ENCODE results near the gene IL17B. TPM values are rescaled to one million over a fixed set of nuclear protein-coding genes. Genes with fewer than 3 reads are reported as not detected.
A peak's percentile ranks its signal among the peaks of the same experiment; 100 is the strongest.

IL17B gene
- total and polyA plus RNA-seq, 9 of the 15 experiments (the other 6 are each of a cell fraction or from before 2014, with no cell fraction given): 0.28 to 2.6 (median 0.53) TPM; not detected in 2

DNA sequence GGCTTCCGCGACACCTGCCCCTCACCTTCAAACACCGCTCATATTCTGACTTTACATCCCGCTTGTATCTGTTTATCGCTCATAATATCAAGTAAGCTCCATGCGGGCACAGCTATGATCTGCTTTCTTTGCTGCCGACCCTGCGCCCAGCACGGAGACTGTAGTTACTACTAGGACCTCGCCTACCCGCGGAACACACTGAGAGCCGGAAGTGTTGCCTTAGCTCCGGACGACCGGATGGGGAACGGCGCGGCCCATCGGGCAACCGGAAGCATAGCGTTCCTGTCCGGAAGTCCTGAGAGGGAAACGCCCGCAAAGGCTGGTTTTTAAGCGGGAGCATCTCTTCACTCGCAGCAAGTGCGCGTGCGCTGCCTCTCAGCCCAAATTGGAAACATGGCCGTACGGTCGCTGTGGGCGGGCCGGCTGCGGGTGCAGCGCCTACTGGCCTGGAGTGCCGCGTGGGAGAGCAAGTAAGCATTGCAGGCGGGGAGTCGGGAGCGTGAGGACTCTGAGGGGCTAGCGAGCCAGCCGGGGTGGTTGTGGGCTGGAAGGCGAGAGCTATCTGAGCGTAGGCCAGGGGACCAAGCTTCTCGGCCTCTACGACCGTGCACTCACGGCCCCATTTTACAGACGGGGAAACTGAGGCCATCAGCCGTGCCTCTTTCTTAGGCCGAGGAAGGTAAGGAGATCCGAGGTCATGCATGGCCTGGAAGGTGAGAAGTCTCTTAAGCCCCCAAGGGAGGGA is 33.8 kb downstream of the IL17B start, which contains the start of gene GRPEL2 (continued):
- TF ChIP-seq, protein P1, sequence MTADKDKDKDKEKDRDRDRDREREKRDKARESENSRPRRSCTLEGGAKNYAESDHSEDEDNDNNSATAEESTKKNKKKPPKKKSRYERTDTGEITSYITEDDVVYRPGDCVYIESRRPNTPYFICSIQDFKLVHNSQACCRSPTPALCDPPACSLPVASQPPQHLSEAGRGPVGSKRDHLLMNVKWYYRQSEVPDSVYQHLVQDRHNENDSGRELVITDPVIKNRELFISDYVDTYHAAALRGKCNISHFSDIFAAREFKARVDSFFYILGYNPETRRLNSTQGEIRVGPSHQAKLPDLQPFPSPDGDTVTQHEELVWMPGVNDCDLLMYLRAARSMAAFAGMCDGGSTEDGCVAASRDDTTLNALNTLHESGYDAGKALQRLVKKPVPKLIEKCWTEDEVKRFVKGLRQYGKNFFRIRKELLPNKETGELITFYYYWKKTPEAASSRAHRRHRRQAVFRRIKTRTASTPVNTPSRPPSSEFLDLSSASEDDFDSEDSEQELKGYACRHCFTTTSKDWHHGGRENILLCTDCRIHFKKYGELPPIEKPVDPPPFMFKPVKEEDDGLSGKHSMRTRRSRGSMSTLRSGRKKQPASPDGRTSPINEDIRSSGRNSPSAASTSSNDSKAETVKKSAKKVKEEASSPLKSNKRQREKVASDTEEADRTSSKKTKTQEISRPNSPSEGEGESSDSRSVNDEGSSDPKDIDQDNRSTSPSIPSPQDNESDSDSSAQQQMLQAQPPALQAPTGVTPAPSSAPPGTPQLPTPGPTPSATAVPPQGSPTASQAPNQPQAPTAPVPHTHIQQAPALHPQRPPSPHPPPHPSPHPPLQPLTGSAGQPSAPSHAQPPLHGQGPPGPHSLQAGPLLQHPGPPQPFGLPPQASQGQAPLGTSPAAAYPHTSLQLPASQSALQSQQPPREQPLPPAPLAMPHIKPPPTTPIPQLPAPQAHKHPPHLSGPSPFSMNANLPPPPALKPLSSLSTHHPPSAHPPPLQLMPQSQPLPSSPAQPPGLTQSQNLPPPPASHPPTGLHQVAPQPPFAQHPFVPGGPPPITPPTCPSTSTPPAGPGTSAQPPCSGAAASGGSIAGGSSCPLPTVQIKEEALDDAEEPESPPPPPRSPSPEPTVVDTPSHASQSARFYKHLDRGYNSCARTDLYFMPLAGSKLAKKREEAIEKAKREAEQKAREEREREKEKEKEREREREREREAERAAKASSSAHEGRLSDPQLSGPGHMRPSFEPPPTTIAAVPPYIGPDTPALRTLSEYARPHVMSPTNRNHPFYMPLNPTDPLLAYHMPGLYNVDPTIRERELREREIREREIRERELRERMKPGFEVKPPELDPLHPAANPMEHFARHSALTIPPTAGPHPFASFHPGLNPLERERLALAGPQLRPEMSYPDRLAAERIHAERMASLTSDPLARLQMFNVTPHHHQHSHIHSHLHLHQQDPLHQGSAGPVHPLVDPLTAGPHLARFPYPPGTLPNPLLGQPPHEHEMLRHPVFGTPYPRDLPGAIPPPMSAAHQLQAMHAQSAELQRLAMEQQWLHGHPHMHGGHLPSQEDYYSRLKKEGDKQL (CRISPR knock-in tag; IDR thresholded peaks at IDR 0.05; ENCODE audit: borderline replicate concordance): no peak
- TF ChIP-seq ZKSCAN8 (CRISPR knock-in tag; IDR thresholded peaks at IDR 0.05): no peak
- peak; percentile 31 for TF ChIP-seq SMAD1 (IDR thresholded peaks at IDR 0.05; ENCODE audit: low read depth, low read length, partially characterized antibody)
- TF ChIP-seq ZNF197 (CRISPR knock-in tag; IDR thresholded peaks at IDR 0.05; ENCODE audit: low read depth): 0 out of 2 replicates have a peak, but pooled peaks have one; percentile 65
- no peak for TF ChIP-seq XRCC4 (IDR thresholded peaks at IDR 0.05; ENCODE audit: extremely low read depth, insufficient read depth, insufficient read length)
- TF ChIP-seq KLF6 (CRISPR knock-in tag; IDR thresholded peaks at IDR 0.05; ENCODE audit: borderline replicate concordance): no peak
- no peak for TF ChIP-seq ZNF57 (CRISPR knock-in tag; IDR thresholded peaks at IDR 0.05)
- no peak for TF ChIP-seq BRCA1 (IDR thresholded peaks at IDR 0.05)
- TF ChIP-seq BRCA1 (CRISPR knock-in tag; IDR thresholded peaks at IDR 0.05): no peak
- peak; percentile 26; the same call in 1 of the 2 replicates for TF ChIP-seq CC2D1A (IDR thresholded peaks at IDR 0.05)
- TF ChIP-seq, protein P2, sequence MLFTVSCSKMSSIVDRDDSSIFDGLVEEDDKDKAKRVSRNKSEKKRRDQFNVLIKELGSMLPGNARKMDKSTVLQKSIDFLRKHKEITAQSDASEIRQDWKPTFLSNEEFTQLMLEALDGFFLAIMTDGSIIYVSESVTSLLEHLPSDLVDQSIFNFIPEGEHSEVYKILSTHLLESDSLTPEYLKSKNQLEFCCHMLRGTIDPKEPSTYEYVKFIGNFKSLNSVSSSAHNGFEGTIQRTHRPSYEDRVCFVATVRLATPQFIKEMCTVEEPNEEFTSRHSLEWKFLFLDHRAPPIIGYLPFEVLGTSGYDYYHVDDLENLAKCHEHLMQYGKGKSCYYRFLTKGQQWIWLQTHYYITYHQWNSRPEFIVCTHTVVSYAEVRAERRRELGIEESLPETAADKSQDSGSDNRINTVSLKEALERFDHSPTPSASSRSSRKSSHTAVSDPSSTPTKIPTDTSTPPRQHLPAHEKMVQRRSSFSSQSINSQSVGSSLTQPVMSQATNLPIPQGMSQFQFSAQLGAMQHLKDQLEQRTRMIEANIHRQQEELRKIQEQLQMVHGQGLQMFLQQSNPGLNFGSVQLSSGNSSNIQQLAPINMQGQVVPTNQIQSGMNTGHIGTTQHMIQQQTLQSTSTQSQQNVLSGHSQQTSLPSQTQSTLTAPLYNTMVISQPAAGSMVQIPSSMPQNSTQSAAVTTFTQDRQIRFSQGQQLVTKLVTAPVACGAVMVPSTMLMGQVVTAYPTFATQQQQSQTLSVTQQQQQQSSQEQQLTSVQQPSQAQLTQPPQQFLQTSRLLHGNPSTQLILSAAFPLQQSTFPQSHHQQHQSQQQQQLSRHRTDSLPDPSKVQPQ (CRISPR knock-in tag; IDR thresholded peaks at IDR 0.05; ENCODE audit: borderline replicate concordance): no peak
- TF ChIP-seq, protein P3, sequence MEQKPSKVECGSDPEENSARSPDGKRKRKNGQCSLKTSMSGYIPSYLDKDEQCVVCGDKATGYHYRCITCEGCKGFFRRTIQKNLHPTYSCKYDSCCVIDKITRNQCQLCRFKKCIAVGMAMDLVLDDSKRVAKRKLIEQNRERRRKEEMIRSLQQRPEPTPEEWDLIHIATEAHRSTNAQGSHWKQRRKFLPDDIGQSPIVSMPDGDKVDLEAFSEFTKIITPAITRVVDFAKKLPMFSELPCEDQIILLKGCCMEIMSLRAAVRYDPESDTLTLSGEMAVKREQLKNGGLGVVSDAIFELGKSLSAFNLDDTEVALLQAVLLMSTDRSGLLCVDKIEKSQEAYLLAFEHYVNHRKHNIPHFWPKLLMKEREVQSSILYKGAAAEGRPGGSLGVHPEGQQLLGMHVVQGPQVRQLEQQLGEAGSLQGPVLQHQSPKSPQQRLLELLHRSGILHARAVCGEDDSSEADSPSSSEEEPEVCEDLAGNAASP (IDR thresholded peaks at IDR 0.05): no peak
- TF ChIP-seq RCOR1 (IDR thresholded peaks at IDR 0.05; ENCODE audit: borderline replicate concordance in 1 of 2, low read depth in 2 of 2, low read length in 2 of 2): peak; percentile 69 to 91; a peak in 3 of 4 replicates
- TF ChIP-seq KDM5B (IDR thresholded peaks at IDR 0.05; ENCODE audit: insufficient replicate concordance, low read depth, low read length): peak; percentile 89

Data from K562 (cell line).